ENCODE data around the gene TFG. TPM values are rescaled to one million over a fixed set of nuclear protein-coding genes. Genes with fewer than 3 reads are reported as not detected.

Gene TFG
- total and polyA plus RNA-seq, 10 of the 15 experiments (the other 5 are each of a cell fraction or from before 2014, with no cell fraction given): 29.3 to 126 (median 57.6) TPM

DNA sequence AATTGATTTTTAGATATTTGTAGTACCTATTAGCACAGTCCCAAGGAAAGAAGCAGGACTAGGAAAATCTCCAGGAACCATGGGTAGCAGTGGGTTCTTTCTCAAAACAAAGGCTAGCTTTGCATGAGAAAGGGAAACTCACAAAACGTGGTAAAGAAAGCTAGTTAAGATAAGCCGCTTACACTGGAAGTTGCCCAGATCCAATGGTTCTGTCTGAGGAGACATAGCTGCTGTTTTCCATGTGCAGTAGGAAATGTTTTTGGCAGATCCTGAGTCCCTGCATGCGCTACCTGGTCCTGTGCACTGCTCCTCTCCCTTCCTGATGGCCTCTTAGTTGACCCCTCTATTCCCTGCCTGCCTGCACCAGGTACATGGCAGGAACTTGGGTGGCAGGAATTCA lies 60.4 kb downstream of the TFG start:
- Histone ChIP-seq H3K9me3 (replicated peaks; ENCODE audit: control insufficient read depth, insufficient read depth, low read length) (no peaks in the 10 kb centered on the region), H3K27me3 (replicated peaks in 1 of 2; ENCODE audit: control insufficient read depth in 2 of 2, insufficient read depth in 2 of 2, low read length in 1 of 2) (no peaks in the 10 kb centered on the region), H3K79me2 (ENCODE audit: control insufficient read depth, insufficient read depth, low read length) (no peaks in the 10 kb centered on the region), H2AFZ (ENCODE audit: control insufficient read depth, low read depth, low read length) (no peak overlapping the region), H3K27ac (ENCODE audit: control insufficient read depth, insufficient read depth) (no peak overlapping the region), H4K20me1 (ENCODE audit: control insufficient read depth, insufficient read depth) (no peaks in the 10 kb centered on the region), H3K9ac (ENCODE audit: control insufficient read depth, insufficient read depth, low read length) (no peak overlapping the region), H3K4me3 (no peak overlapping the region), H3K4me2 (ENCODE audit: control insufficient read depth, insufficient read depth) (no peak overlapping the region), H3K36me3 (ENCODE audit: control insufficient read depth in 2 of 2, insufficient read depth in 2 of 2, low read length in 1 of 2) (no peaks in the 10 kb centered on the region), H3K4me1 (ENCODE audit: control insufficient read depth, insufficient read depth, low read length) (no peaks in the 10 kb centered on the region)
- POLR2A ChIA-PET: no interaction called here
- SMC1A ChIA-PET (ENCODE audit: uncharacterized antibody, unreplicated experiment): interaction anchor here (1.2 to 1.5 kb wide), 3 partner anchors 9 to 27 kb away, joined by 3 to 7 read pairs (median 3); no protein-coding TSS in a partner anchor
- CTCF ChIA-PET: interaction anchor here (1.1 to 2.5 kb wide), 5 partner anchors 26 to 307 kb away, joined by 3 to 8 read pairs (median 4); no protein-coding TSS in a partner anchor
- no peak for FAIRE-seq
- 40% methylated on average over 3 of the region's 3 CpGs for WGBS (ENCODE audit: insufficient coverage, insufficient replicate concordance, low lambda C conversion rate, missing lambda C conversion rate)
- no peak for DNase-seq (ENCODE audit: low read depth, low spot score)
- in situ Hi-C loops (cut with MboI): no loop called here
- no TSS peak for BruUV-seq (replicated peaks)
- no peak for ATAC-seq
- RAD21 ChIA-PET (ENCODE audit: unreplicated experiment): no interaction called here
- intact Hi-C loops (cut with micrococcal nuclease; ENCODE audit: unreplicated experiment): no loop called here
- no peak for TF ChIP-seq BCL3 (IDR thresholded peaks at IDR 0.05; ENCODE audit: borderline replicate concordance, insufficient read depth, low read depth, low read length, poor library complexity, severe bottlenecking)
- TF ChIP-seq CREB1 (IDR thresholded peaks at IDR 0.05; ENCODE audit: low read depth): no peak
- TF ChIP-seq TCF3 (IDR thresholded peaks at IDR 0.05; ENCODE audit: borderline replicate concordance, insufficient read depth, low read depth, low read length): no peak
- no peak for TF ChIP-seq DPF2 (IDR thresholded peaks at IDR 0.05)
- TF ChIP-seq TARDBP (IDR thresholded peaks at IDR 0.05; ENCODE audit: borderline replicate concordance): no peak
- no peak for TF ChIP-seq NFYA (IDR thresholded peaks at IDR 0.05; ENCODE audit: borderline replicate concordance, low read depth, low read length)
- TF ChIP-seq, protein P1, sequence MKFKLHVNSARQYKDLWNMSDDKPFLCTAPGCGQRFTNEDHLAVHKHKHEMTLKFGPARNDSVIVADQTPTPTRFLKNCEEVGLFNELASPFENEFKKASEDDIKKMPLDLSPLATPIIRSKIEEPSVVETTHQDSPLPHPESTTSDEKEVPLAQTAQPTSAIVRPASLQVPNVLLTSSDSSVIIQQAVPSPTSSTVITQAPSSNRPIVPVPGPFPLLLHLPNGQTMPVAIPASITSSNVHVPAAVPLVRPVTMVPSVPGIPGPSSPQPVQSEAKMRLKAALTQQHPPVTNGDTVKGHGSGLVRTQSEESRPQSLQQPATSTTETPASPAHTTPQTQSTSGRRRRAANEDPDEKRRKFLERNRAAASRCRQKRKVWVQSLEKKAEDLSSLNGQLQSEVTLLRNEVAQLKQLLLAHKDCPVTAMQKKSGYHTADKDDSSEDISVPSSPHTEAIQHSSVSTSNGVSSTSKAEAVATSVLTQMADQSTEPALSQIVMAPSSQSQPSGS (IDR thresholded peaks at IDR 0.05; ENCODE audit: low read length): no peak
- TF ChIP-seq, protein P2, sequence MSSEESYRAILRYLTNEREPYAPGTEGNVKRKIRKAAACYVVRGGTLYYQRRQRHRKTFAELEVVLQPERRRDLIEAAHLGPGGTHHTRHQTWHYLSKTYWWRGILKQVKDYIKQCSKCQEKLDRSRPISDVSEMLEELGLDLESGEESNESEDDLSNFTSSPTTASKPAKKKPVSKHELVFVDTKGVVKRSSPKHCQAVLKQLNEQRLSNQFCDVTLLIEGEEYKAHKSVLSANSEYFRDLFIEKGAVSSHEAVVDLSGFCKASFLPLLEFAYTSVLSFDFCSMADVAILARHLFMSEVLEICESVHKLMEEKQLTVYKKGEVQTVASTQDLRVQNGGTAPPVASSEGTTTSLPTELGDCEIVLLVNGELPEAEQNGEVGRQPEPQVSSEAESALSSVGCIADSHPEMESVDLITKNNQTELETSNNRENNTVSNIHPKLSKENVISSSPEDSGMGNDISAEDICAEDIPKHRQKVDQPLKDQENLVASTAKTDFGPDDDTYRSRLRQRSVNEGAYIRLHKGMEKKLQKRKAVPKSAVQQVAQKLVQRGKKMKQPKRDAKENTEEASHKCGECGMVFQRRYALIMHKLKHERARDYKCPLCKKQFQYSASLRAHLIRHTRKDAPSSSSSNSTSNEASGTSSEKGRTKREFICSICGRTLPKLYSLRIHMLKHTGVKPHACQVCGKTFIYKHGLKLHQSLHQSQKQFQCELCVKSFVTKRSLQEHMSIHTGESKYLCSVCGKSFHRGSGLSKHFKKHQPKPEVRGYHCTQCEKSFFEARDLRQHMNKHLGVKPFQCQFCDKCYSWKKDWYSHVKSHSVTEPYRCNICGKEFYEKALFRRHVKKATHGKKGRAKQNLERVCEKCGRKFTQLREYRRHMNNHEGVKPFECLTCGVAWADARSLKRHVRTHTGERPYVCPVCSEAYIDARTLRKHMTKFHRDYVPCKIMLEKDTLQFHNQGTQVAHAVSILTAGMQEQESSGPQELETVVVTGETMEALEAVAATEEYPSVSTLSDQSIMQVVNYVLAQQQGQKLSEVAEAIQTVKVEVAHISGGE (CRISPR knock-in tag; IDR thresholded peaks at IDR 0.05): no peak
- TF ChIP-seq SMARCA5 (IDR thresholded peaks at IDR 0.05): no peak
- TF ChIP-seq FOS (IDR thresholded peaks at IDR 0.05; ENCODE audit: borderline replicate concordance, extremely low read depth, insufficient read length): no peak
- TF ChIP-seq, protein P3, sequence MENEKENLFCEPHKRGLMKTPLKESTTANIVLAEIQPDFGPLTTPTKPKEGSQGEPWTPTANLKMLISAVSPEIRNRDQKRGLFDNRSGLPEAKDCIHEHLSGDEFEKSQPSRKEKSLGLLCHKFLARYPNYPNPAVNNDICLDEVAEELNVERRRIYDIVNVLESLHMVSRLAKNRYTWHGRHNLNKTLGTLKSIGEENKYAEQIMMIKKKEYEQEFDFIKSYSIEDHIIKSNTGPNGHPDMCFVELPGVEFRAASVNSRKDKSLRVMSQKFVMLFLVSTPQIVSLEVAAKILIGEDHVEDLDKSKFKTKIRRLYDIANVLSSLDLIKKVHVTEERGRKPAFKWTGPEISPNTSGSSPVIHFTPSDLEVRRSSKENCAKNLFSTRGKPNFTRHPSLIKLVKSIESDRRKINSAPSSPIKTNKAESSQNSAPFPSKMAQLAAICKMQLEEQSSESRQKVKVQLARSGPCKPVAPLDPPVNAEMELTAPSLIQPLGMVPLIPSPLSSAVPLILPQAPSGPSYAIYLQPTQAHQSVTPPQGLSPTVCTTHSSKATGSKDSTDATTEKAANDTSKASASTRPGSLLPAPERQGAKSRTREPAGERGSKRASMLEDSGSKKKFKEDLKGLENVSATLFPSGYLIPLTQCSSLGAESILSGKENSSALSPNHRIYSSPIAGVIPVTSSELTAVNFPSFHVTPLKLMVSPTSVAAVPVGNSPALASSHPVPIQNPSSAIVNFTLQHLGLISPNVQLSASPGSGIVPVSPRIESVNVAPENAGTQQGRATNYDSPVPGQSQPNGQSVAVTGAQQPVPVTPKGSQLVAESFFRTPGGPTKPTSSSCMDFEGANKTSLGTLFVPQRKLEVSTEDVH (IDR thresholded peaks at IDR 0.05; ENCODE audit: low read depth, partially characterized antibody): no peak
- no peak for TF ChIP-seq MAX (IDR thresholded peaks at IDR 0.05; ENCODE audit: low read depth, low read length)
